Liver (tissue), 3 donors: ENCODE measurements around the gene ASMTL.

Source experiments
- REST ChIP-seq: IDR thresholded peaks from 2 replicates; pipeline ENCODE4 v1.6.1; 2016; ENCODE audit warnings: antibody characterized with exemption, mild to moderate bottlenecking
- TAF1 ChIP-seq: conservative IDR thresholded peaks from 2 replicates; pipeline ENCODE4 v1.6.1; 2016; ENCODE audit warnings: antibody characterized with exemption, mild to moderate bottlenecking
- TF ChIP-seq, protein P1 (sequence below): fragments of 150-350 bp; IDR thresholded peaks from 2 replicates; pipeline ENCODE4 v1.5.1; 2017; ENCODE audit warnings: improper control_type of control experiment, low read depth, low read length; ENCODE audit not compliant: missing input control
- TF ChIP-seq, protein P2 (sequence below): IDR thresholded peaks from 2 replicates; pipeline ENCODE4 v1.6.1; 2016; ENCODE audit warnings: antibody characterized with exemption
- donor health status: healthy.
- donor health status: healthy.

DNA sequence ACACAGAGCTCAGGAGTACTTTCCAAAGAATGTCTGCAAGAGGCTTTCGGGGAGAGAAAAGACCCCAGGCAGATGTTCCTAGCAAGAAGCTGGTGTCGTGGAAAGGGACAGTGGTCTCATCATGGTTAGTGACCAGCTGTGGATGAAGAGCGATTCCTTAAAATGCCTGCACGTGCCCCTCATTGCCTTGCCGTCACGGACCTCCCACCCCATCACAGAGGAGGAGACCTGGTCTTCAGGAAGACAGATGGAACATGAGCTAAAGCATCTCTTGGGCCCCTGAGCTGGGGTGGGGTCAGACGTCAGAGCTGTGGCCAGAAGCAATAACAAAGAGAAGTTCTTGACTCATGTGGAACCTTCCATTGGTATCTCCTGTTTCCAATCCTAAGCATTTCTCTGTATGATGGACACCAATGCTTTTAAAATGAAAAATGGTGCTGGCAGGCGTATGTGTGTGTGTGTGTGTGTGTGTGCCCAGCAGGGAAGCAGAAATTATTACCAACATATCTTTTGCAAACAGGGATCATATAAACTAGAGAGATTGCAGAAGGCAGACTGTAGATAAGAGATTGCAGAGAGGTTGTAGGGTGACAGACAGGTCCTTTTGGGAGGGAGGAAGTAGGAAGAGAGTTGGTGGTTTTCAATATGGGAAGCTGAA lies 25.2 kb upstream of the ASMTL start:
- TF ChIP-seq, protein P1, sequence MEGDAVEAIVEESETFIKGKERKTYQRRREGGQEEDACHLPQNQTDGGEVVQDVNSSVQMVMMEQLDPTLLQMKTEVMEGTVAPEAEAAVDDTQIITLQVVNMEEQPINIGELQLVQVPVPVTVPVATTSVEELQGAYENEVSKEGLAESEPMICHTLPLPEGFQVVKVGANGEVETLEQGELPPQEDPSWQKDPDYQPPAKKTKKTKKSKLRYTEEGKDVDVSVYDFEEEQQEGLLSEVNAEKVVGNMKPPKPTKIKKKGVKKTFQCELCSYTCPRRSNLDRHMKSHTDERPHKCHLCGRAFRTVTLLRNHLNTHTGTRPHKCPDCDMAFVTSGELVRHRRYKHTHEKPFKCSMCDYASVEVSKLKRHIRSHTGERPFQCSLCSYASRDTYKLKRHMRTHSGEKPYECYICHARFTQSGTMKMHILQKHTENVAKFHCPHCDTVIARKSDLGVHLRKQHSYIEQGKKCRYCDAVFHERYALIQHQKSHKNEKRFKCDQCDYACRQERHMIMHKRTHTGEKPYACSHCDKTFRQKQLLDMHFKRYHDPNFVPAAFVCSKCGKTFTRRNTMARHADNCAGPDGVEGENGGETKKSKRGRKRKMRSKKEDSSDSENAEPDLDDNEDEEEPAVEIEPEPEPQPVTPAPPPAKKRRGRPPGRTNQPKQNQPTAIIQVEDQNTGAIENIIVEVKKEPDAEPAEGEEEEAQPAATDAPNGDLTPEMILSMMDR: no peak
- no peak for TF ChIP-seq REST
- TF ChIP-seq, protein P2, sequence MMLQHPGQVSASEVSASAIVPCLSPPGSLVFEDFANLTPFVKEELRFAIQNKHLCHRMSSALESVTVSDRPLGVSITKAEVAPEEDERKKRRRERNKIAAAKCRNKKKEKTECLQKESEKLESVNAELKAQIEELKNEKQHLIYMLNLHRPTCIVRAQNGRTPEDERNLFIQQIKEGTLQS: no peak
- no peak for TF ChIP-seq TAF1
